ENCODE data around the gene COX19. TPM values are rescaled to one million over a fixed set of nuclear protein-coding genes. Genes with fewer than 3 reads are reported as not detected.

The COX19 gene
- 1 to 10 TPM; 4.7 to 6.5 (median 5.2) TPM for total RNA-seq

DNA sequence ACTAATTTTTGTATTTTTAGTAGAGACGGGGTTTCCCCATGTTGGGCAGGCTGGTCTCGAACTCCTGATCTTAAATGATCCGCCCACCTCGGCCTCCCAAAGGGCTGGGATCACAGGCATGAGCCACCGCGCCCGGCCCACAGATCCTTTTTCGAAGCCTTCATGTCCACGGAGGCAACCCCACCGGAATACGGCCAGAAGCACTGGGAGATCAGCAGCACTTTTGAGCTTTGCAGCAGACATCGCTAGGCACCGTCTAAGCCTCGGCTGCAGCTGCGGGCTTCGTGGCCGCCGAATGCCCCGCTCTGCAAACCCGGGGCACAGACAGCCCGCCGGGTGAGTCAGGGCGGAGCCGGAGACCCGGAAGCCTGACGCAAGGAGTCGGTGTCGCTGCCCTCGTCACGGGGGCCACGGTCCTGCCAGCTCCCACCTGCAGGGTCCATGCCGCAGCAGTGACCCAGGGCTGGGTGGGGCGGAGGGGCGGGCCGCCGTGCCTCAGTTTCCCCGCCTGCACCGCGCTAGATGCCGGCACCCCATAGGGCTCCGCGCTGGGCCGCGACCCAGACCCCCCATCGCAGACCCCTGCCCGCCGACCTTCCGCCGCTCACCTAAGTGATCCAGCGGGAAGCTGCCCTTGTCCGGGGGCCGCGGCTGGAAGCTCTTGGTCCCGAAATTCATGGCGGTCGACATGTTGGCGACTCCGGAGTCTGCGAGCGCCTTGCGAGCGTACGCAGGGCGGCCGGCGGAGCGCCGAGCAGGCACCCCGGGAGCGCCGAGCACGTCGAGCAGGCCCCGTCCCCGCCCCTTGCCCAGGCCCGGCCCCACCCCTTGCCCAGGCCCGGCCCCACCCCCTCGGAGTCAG, at the start of gene COX19:
TSS of gene COX19 (minus strand) at position 730 of the 862 bp plus-strand sequence. CDS start at position 690, 40 bp downstream.
- Histone ChIP-seq H3K36me3 (peaks cover 0 to 22% of the 10 kb centered on the region in 2 donors), H3K4me3 (peak within 1 kb of the TSS; percentile 88 to 100 (median 96)), H3K4me1 (peaks cover 15 to 18% of the 10 kb centered on the region in 2 donors), H3K27me3 (no peaks in the 10 kb centered on the region), H3K9me3 (no peaks in the 10 kb centered on the region), H3K27ac (peak within 1 kb of the TSS; percentile 92 to 98 (median 96))
- DNase-seq (peak; percentile 77 to 83), ATAC-seq (peak; percentile 93 to 94)
- in situ Hi-C loops (cut with MboI; ENCODE audit: low sequenced_read_pairs in 4 of 4) (loop anchor here in 2 of 4 donors (25.0 kb wide), 1 partner anchor 187 kb away; the partner anchor contains the start of gene ZFAND2A (in 2 of the 2)), intact Hi-C loops (cut with DNase I; ENCODE audit: low total_unique reads) (loop anchor here (1.0 to 5.0 kb wide), 2 partner anchors 52 to 187 kb away; partner anchors contain the start of gene ZFAND2A)
- no peak for TF ChIP-seq CTCF (IDR thresholded peaks at IDR 0.05 in 4 of 5, conservative IDR thresholded peaks at IDR 0.05 in 1 of 5)
- TF ChIP-seq POLR2A (IDR thresholded peaks at IDR 0.05), result peak; percentile 60 to 81

DNA sequence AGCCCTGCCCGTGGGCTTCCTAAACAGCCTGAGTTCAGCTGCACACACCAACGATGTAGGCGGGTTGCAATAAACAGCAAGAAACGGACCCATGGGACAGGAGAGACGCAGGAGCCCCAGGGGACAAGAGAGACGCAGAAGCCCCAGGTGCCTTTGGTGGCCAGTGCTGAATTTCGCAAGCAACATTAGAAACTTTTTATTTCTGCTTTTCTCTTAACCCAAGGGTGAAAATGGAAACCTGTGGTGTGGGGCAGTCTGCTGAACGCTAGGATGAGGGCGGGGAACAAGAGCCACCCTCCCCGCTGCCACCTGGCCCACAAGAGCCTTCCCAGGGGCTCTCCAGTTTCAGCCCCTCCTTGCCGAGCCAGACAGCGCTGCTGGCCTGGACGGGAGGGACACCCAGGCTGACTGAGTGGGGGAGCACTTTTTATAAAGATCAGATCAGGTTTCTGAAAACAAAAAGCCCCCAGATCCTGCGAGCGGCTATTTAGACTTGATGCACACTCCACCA, 49.0 kb upstream of the COX19 start:
- peak overlapping the region in 1 of 4 donors; percentile 20 for H3K27ac ChIP-seq
- H3K27me3 ChIP-seq, result no peaks in the 10 kb centered on the region
- TF ChIP-seq CTCF (IDR thresholded peaks at IDR 0.05 in 4 of 5, conservative IDR thresholded peaks at IDR 0.05 in 1 of 5) (no peak), POLR2A (IDR thresholded peaks at IDR 0.05) (no peak)
- intact Hi-C loops (cut with DNase I; ENCODE audit: low total_unique reads) (loop anchor here (5.0 kb wide), 1 partner anchor 43 kb away; no protein-coding TSS in a partner anchor), in situ Hi-C loops (cut with MboI; ENCODE audit: low sequenced_read_pairs in 4 of 4) (no loop called here)
- no peak for ATAC-seq
- H3K4me3 ChIP-seq, result no peak overlapping the region
- H3K4me1 ChIP-seq, result peaks cover 21 to 30% of the 10 kb centered on the region in 2 donors
- H3K9me3 ChIP-seq, result no peaks in the 10 kb centered on the region
- no peaks in the 10 kb centered on the region for H3K36me3 ChIP-seq
- peak in 1 of 2 donors; percentile 39 for DNase-seq

DNA sequence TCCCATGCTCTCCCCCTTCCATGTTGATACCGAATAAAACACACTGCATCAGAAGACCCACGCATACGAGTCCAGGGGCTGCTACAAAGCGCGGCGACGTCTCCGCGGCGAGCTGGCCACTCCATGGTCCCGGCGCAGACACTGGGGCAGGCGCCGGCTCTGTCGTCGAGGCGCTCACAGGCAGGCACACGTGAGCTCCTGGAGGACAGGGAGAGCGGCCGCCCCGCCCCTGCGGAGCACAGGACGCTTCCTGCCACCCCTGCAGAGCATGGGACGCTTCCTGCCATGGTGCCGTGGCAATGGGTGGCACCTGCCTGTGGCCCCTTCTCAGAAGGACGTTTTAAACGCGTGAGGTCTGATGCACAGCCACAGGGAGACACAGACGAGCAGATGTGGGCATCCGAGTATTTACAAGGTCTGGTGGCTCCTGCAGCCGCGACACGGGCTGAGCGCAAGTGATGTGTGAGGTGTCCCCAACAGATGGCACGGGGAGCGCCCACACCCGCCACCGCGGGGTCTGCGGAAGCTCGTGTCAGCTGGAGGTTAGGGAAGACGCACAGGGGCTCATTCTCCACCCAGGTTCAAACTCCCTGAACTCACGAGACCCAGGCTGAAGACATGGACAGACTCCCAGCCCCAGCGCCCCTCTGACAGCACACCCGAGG, 47.6 kb upstream of the COX19 start:
- Histone ChIP-seq H3K9me3 (no peaks in the 10 kb centered on the region), H3K4me3 (no peak overlapping the region), H3K36me3 (no peaks in the 10 kb centered on the region), H3K4me1 (peaks cover 14 to 23% of the 10 kb centered on the region in 2 donors), H3K27ac (no peak overlapping the region), H3K27me3 (no peaks in the 10 kb centered on the region)
- no peak for DNase-seq
- TF ChIP-seq POLR2A (IDR thresholded peaks at IDR 0.05), result no peak
- no peak for TF ChIP-seq CTCF (IDR thresholded peaks at IDR 0.05 in 4 of 5, conservative IDR thresholded peaks at IDR 0.05 in 1 of 5)
- in situ Hi-C loops (cut with MboI; ENCODE audit: low sequenced_read_pairs in 4 of 4), result no loop called here
- ATAC-seq, result no peak
- intact Hi-C loops (cut with DNase I; ENCODE audit: low total_unique reads), result loop anchor here (5.0 kb wide), 1 partner anchor 44 kb away; no protein-coding TSS in a partner anchor

- intact Hi-C loops (cut with DNase I; ENCODE audit: low total_unique reads), result loop anchor here (5.0 kb wide), 1 partner anchor 45 kb away; no protein-coding TSS in a partner anchor
- DNase-seq (no peak), ATAC-seq (no peak)
- no peak overlapping the region for H3K4me3 ChIP-seq
- no peaks in the 10 kb centered on the region for H3K9me3 ChIP-seq
- TF ChIP-seq POLR2A (IDR thresholded peaks at IDR 0.05) (no peak), CTCF (IDR thresholded peaks at IDR 0.05 in 4 of 5, conservative IDR thresholded peaks at IDR 0.05 in 1 of 5) (no peak)
- no peak overlapping the region for H3K27ac ChIP-seq
- no peaks in the 10 kb centered on the region for H3K27me3 ChIP-seq
- in situ Hi-C loops (cut with MboI; ENCODE audit: low sequenced_read_pairs in 4 of 4), result no loop called here
- no peaks in the 10 kb centered on the region for H3K36me3 ChIP-seq
- H3K4me1 ChIP-seq, result peaks cover 10 to 19% of the 10 kb centered on the region in 2 donors
Measured at GRCh38 chr7:1022356-1022755, 47.0 kb upstream of the COX19 start.

Data from gastrocnemius medialis (tissue), 4 donors.